K562 (cell line): Measurements from ENCODE around the gene MSANTD1. TPM values are rescaled to one million over a fixed set of nuclear protein-coding genes. Genes with fewer than 3 reads are reported as not detected.

Experiments
- ATAC-seq: fragments of 200-7000 bp; cut with Tn5 transposase; 3 replicates; pipeline ENCODE4 v1.9.1; 2020; ENCODE audit warnings: moderate library complexity
- BruUV-seq: library from RNA; stranded (reverse); fragments of 400-500 nt; replicated peaks from 2 replicates; lab custom pipeline; 2021; lab: Mats Ljungman, UMichigan
- CTCF ChIA-PET: fragments of 300-600 bp; formaldehyde crosslinking; extraction: SDS; loops from one replicate; lab custom pipeline; 2021; ENCODE audit warnings: low intra/inter-chr PET ratio; lab: Yijun Ruan, JAX
- POLR2A ChIA-PET: fragments of 300-600, 350-650 bp; sonication (Branson Sonifier 250); formaldehyde crosslinking; extraction: SDS; loops from one replicate; lab custom pipeline; 2021; ENCODE audit warnings: antibody characterized with exemption, inconsistent platforms; lab: Yijun Ruan, JAX
- DNase-seq, 4 experiments: peaks; one replicate each; pipeline versions ENCODE4 v3.0.0 to v3.0.0-alpha.2; 2011 to 2018; ENCODE audit warnings: low spot score in 3 of 4, mixed read lengths in 3 of 4; ENCODE audit errors: extremely low read depth in 1 of 4
- FAIRE-seq: peaks from 2 replicates; lab custom pipeline; 2011; peaks lifted over from hg19 to GRCh38; lab: Jason Lieb, UNC
- H2AFZ ChIP-seq: 2 replicates; pipeline ENCODE4 v1.6.0; 2011; ENCODE audit warnings: low read depth, low read length, control low read depth, inconsistent platforms
- H3K27ac ChIP-seq: fragments of 200-600 bp; 3 replicates; pipeline ENCODE4 v1.8.0; 2011; ENCODE audit warnings: low read depth, mild to moderate bottlenecking, control low read depth, inconsistent platforms, low read length, moderate library complexity, mixed read lengths; ENCODE audit errors: extremely low read depth
- H3K27me3 ChIP-seq, 2 experiments: fragments of 300-600 bp in 1 of 2; 2 replicates in 1 of 2; 3 replicates in 1 of 2; pipeline versions ENCODE4 v1.6.0 to v1.8.0; 2011; ENCODE audit warnings: inconsistent platforms in 2 of 2, low read length in 2 of 2, mild to moderate bottlenecking in 1 of 2, mixed read lengths in 1 of 2, moderate library complexity in 1 of 2; ENCODE audit not compliant: control insufficient read depth in 2 of 2, insufficient read depth in 2 of 2
- H3K36me3 ChIP-seq: fragments of 300-600 bp; 3 replicates; pipeline ENCODE4 v1.8.0; 2011; ENCODE audit warnings: mild to moderate bottlenecking, low read length, inconsistent platforms; ENCODE audit not compliant: control insufficient read depth, insufficient read depth
- H3K4me1 ChIP-seq, 2 experiments: fragments of 200-600 bp in 1 of 2; replicated peaks in 1 of 2; 2 replicates in 1 of 2; 3 replicates in 1 of 2; pipeline versions ENCODE4 v1.5.1 to v1.8.0; 2011; ENCODE audit warnings: inconsistent platforms in 2 of 2, low read length in 2 of 2, mild to moderate bottlenecking in 1 of 2, mixed read lengths in 1 of 2, moderate library complexity in 1 of 2; ENCODE audit not compliant: control insufficient read depth in 2 of 2, insufficient read depth in 2 of 2
- H3K4me2 ChIP-seq: 2 replicates; pipeline ENCODE4 v1.6.1; 2011; ENCODE audit warnings: low read length, control low read depth, inconsistent platforms, mixed read lengths; ENCODE audit not compliant: insufficient read depth
- H3K4me3 ChIP-seq: fragments of 200-600 bp; sonication (generic), shearing (Covaris generic); 2 replicates; pipeline ENCODE4 v1.5.1; 2016; ENCODE audit warnings: control low read depth, inconsistent platforms
- H3K79me2 ChIP-seq: fragments of 200-600 bp; 3 replicates; pipeline ENCODE4 v1.8.0; 2011; ENCODE audit warnings: low read length, inconsistent platforms; ENCODE audit not compliant: control insufficient read depth, insufficient read depth
- H3K9ac ChIP-seq, 2 experiments: 2 replicates each; pipeline versions ENCODE4 v1.6.0 to v1.6.1; 2011; ENCODE audit warnings: low read depth in 2 of 2, low read length in 2 of 2, control low read depth in 1 of 2, inconsistent platforms in 1 of 2, mild to moderate bottlenecking in 1 of 2, mixed read lengths in 1 of 2; ENCODE audit not compliant: insufficient read depth in 1 of 2
- H3K9me1 ChIP-seq: one replicate; pipeline ENCODE4 v1.6.0; 2011; ENCODE audit warnings: inconsistent platforms, mild to moderate bottlenecking, low read length, moderate library complexity; ENCODE audit not compliant: control insufficient read depth, insufficient read depth
- H3K9me3 ChIP-seq: replicated peaks from 2 replicates; pipeline ENCODE4 v1.5.1; 2011; ENCODE audit warnings: low read depth, low read length, inconsistent platforms; ENCODE audit not compliant: control insufficient read depth, insufficient read depth
- H4K20me1 ChIP-seq: replicated peaks from 2 replicates; pipeline ENCODE4 v1.6.1; 2011; ENCODE audit warnings: low read length, inconsistent platforms, mixed read lengths; ENCODE audit not compliant: control insufficient read depth, insufficient read depth
- BRF1 ChIP-seq: IDR thresholded peaks from 3 replicates; pipeline ENCODE4 v1.6.1; 2011; ENCODE audit warnings: borderline replicate concordance, mild to moderate bottlenecking; ENCODE audit not compliant: insufficient read length; ENCODE audit errors: extremely low read depth
- DEAF1 ChIP-seq: fragments of 450-650 bp; formaldehyde crosslinking; IDR thresholded peaks from 2 replicates; pipeline ENCODE4 v1.4.0; 2020; ENCODE audit warnings: mild to moderate bottlenecking, moderate library complexity
- ERF ChIP-seq: fragments of 450-650 bp; formaldehyde crosslinking; IDR thresholded peaks from 2 replicates; pipeline ENCODE4 v1.4.0; 2020; ENCODE audit warnings: mild to moderate bottlenecking, mixed read lengths
- HOMEZ ChIP-seq: fragments of 250-450 bp; sonication (Bioruptor Pico); IDR thresholded peaks from 2 replicates; pipeline ENCODE4 v1.4.0; 2020; ENCODE audit warnings: mild to moderate bottlenecking, moderate library complexity
- IFI16 ChIP-seq: fragments of 250-450 bp; sonication (Bioruptor Pico); IDR thresholded peaks from 2 replicates; pipeline ENCODE4 v2.1.2; 2022; ENCODE audit warnings: mild to moderate bottlenecking, inconsistent platforms
- KLF10 ChIP-seq: fragments of 250-450 bp; sonication (Bioruptor Pico); IDR thresholded peaks from 2 replicates; pipeline ENCODE4 v1.6.1; 2021; ENCODE audit warnings: matching md5 sums
- MCM2 ChIP-seq: fragments of 450-650 bp; IDR thresholded peaks from 2 replicates; pipeline ENCODE4 v1.6.1; 2017; ENCODE audit warnings: low read depth, mild to moderate bottlenecking
- NFRKB ChIP-seq: fragments of 450-650 bp; IDR thresholded peaks from 2 replicates; pipeline ENCODE4 v1.6.1; 2016; ENCODE audit warnings: low read depth
- SRSF9 ChIP-seq: fragments of 200-400 bp; formaldehyde crosslinking; IDR thresholded peaks from 2 replicates; pipeline ENCODE4 v1.6.1; 2017; ENCODE audit warnings: low read depth, low read length, borderline replicate concordance
- TEAD2 ChIP-seq: fragments of 450-650 bp; IDR thresholded peaks from 2 replicates; pipeline ENCODE4 v1.6.1; 2016; ENCODE audit warnings: missing genetic modification characterization, control low read depth, missing compliant biosample characterization
- ZNF165 ChIP-seq: fragments of 250-450 bp; sonication (Bioruptor Pico); IDR thresholded peaks from 2 replicates; pipeline ENCODE4 v1.4.0; 2020; ENCODE audit warnings: borderline replicate concordance
- ZNF696 ChIP-seq: fragments of 250-450 bp; sonication (Bioruptor Pico); conservative IDR thresholded peaks from 2 replicates; pipeline ENCODE4 v1.4.0; 2020; ENCODE audit warnings: mild to moderate bottlenecking, moderate library complexity
- ZNF778 ChIP-seq: fragments of 450-650 bp; formaldehyde crosslinking; IDR thresholded peaks from 2 replicates; pipeline ENCODE4 v1.4.0; 2020; ENCODE audit warnings: mild to moderate bottlenecking, moderate library complexity
- WGBS: fragments of 100-300 bp; shearing (Covaris generic); methylation state at CpG from one replicate; pipeline ENCODE4 v1.1.6; 2016; ENCODE audit warnings: low coverage, mixed read lengths; ENCODE audit not compliant: insufficient coverage; ENCODE audit errors: missing lambda C conversion rate; 5-methylcytosine and 5-hydroxymethylcytosine counted together
- in situ Hi-C: fragments of 300-500 bp; cut with MboI; formaldehyde crosslinking; loops from 4 replicates; pipeline ENCODE4 v1.15.0; 2018; ENCODE audit warnings: inconsistent platforms, mixed read lengths
- intact Hi-C: fragments of 100-400 bp; cut with micrococcal nuclease; formaldehyde crosslinking; loops from 2 replicates; pipeline ENCODE4 v1.14.2; 2022
- polyA plus RNA-seq, 8 experiments: library from polyadenylated mRNA; depleted of rRNA in 4 of 8; stranded (reverse) in 5 of 8; unstranded in 3 of 8; fragments of >200 nt; fragmentation: Nextera tagmentation in 2 of 8; fragmentation: Illumina TruSeq in 1 of 8; extraction: Ambion mirVana in 2 of 8; extraction: Trizol in 1 of 8; gene quantifications; 2 replicates each; pipeline versions ENCODE4 v1.2.1 to v1.2.3, GENCODE V29; 2011 to 2014; ENCODE audit warnings: inconsistent platforms in 1 of 8, missing spikeins in 1 of 8
- total RNA-seq, 7 experiments: library from RNA; depleted of rRNA in 6 of 7; stranded (reverse); fragments of >200 nt in 6 of 7; fragmentation: Illumina TruSeq in 2 of 7; extraction: Trizol in 2 of 7; gene quantifications; 2 replicates each; pipeline versions ENCODE4 v1.2.1 to v1.2.3, GENCODE V29; 2011 to 2021; ENCODE audit warnings: low replicate concordance in 1 of 7

Gene MSANTD1
- total and polyA plus RNA-seq, 9 of the 15 experiments (the other 6 are each of a cell fraction or from before 2014, with no cell fraction given), result 0.04 to 0.09 (median 0.07) TPM; not detected in 6

GRCh38 chr4:3215256-3215655 is 33.7 kb upstream of the MSANTD1 start:
- CTCF ChIA-PET, result no interaction called here
- in situ Hi-C loops, result no loop called here
- no peak for DNase-seq
- Histone ChIP-seq H3K36me3 (peaks cover 51% of the 10 kb centered on the region; the same call in 2 of the 3 replicates), H3K27ac (no peak overlapping the region), H3K9ac (0 out of 4 replicates have a peak overlapping the region, but pooled peaks of 1 of the 2 experiments have one; percentile 12), H3K27me3 (no peaks in the 10 kb centered on the region), H3K79me2 (no peaks in the 10 kb centered on the region), H3K9me1 (no peaks in the 10 kb centered on the region), H3K4me1 (no peaks in the 10 kb centered on the region)
- no peak for ATAC-seq
- FAIRE-seq, result no peak
- WGBS, result 93% methylated on average over 9 of the region's 12 CpGs
- no peak for TF ChIP-seq SRSF9
- no peak for TF ChIP-seq ZNF778 (CRISPR knock-in tag)
- TF ChIP-seq DEAF1, result no peak
- TF ChIP-seq, all 486 proteins: peak for 0
- no peaks in the 10 kb centered on the region for H4K20me1 ChIP-seq
- H3K9me3 ChIP-seq, result no peaks in the 10 kb centered on the region
- BruUV-seq, result no TSS peak
- H2AFZ ChIP-seq, result no peak overlapping the region
- no peak overlapping the region for H3K4me2 ChIP-seq
- POLR2A ChIA-PET, result interaction anchor here (1.5 kb wide), 1 partner anchor 22 kb away, joined by 3 read pairs; no protein-coding TSS in a partner anchor
- H3K4me3 ChIP-seq, result no peak overlapping the region
- intact Hi-C loops, result no loop called here

- Histone ChIP-seq H3K36me3 (peaks cover 56% of the 10 kb centered on the region; the same call in 2 of the 3 replicates), H3K27ac (no peak overlapping the region), H3K4me2 (no peak overlapping the region), H2AFZ (no peak overlapping the region), H3K9ac (no peak overlapping the region), H3K4me3 (no peak overlapping the region), H3K27me3 (no peaks in the 10 kb centered on the region), H3K4me1 (no peaks in the 10 kb centered on the region), H3K9me1 (no peaks in the 10 kb centered on the region), H3K9me3 (no peaks in the 10 kb centered on the region), H3K79me2 (no peaks in the 10 kb centered on the region), H4K20me1 (no peaks in the 10 kb centered on the region)
- ChIA-PET CTCF (no interaction called here), POLR2A (interaction anchor here (1.5 kb wide), 1 partner anchor 23 kb away, joined by 3 read pairs; no protein-coding TSS in a partner anchor)
- in situ Hi-C loops, result no loop called here
- no peak for ATAC-seq
- DNase-seq, result no peak
- WGBS, result 100% methylated on average over 4 of the region's 4 CpGs
- intact Hi-C loops, result no loop called here
- no peak for FAIRE-seq
- BruUV-seq, result no TSS peak
- TF ChIP-seq HOMEZ (CRISPR knock-in tag) (no peak), KLF10 (CRISPR knock-in tag) (no peak), NFRKB (no peak), TEAD2 (tag) (no peak), MCM2 (no peak), ZNF165 (no peak), ERF (CRISPR knock-in tag) (no peak), ZNF696 (CRISPR knock-in tag) (no peak), BRF1 (no peak), IFI16 (CRISPR knock-in tag) (no peak)
These were observed 33.2 kb upstream of the MSANTD1 start for GRCh38 chr4:3215733-3216132.
